Panc1 (cell line): ENCODE results near the gene UFSP2. TPM values are rescaled to one million over a fixed set of nuclear protein-coding genes. Genes with fewer than 3 reads are reported as not detected.
A peak's percentile ranks its signal among the peaks of the same experiment; 100 is the strongest.

Source experiments
- ATAC-seq: fragments of 200-7000 bp; cut with Tn5 transposase; 2 replicates; pipeline ENCODE4 v1.9.1; 2020; ENCODE audit warnings: mild to moderate bottlenecking, moderate library complexity
- Bru-seq: library from RNA; stranded (reverse); fragments of 400-500 nt; gene quantifications from one replicate; lab custom pipeline; 2021; lab: Mats Ljungman, UMichigan
- BruChase-seq, 2 experiments: library from RNA; stranded (reverse); fragments of 400-500 nt; gene quantifications; one replicate each; lab custom pipeline; 2021; lab: Mats Ljungman, UMichigan
- BruUV-seq: library from RNA; stranded (reverse); fragments of 400-500 nt; replicated peaks from 2 replicates; lab custom pipeline; 2021; lab: Mats Ljungman, UMichigan
- CTCF ChIA-PET: fragments of 300-600 bp; sonication (Branson Sonifier 250); formaldehyde crosslinking; loops from one replicate; lab custom pipeline; 2022; ENCODE audit warnings: antibody characterized with exemption; lab: Charles Lee
- POLR2A ChIA-PET: fragments of 300-600 bp; sonication (Branson Sonifier 250); formaldehyde crosslinking; loops from one replicate; lab custom pipeline; 2022; ENCODE audit warnings: antibody characterized with exemption; lab: Charles Lee
- DNase-seq: peaks from one replicate; pipeline ENCODE4 v3.0.0-alpha.2; 2010; ENCODE audit warnings: low read depth, low spot score
- H3K27ac ChIP-seq: 2 replicates; pipeline ENCODE4 v1.5.1; 2011; ENCODE audit warnings: mild to moderate bottlenecking, low read length, inconsistent platforms
- H3K27me3 ChIP-seq: fragments of 200-500 bp; sonication (Bioruptor generic); 2 replicates; pipeline ENCODE4 v1.6.0; 2014; ENCODE audit warnings: low read length, inconsistent platforms; ENCODE audit not compliant: control insufficient read depth, insufficient read depth
- H3K36me3 ChIP-seq: fragments of 200-500 bp; sonication (Bioruptor generic); 2 replicates; pipeline ENCODE4 v1.5.1; 2014; ENCODE audit warnings: inconsistent platforms, mild to moderate bottlenecking, low read length, moderate library complexity; ENCODE audit not compliant: control insufficient read depth, insufficient read depth
- H3K4me1 ChIP-seq: 2 replicates; pipeline ENCODE4 v1.5.1; 2011; ENCODE audit warnings: inconsistent platforms, mild to moderate bottlenecking, low read length, moderate library complexity; ENCODE audit not compliant: control insufficient read depth, insufficient read depth
- H3K4me3 ChIP-seq, 2 experiments: 2 replicates each; pipeline ENCODE4 v1.5.1; 2011 to 2012; ENCODE audit warnings: low read depth in 2 of 2, low read length in 2 of 2, mild to moderate bottlenecking in 2 of 2, inconsistent platforms in 1 of 2, moderate library complexity in 1 of 2
- H3K9me3 ChIP-seq: fragments of 200-500 bp; sonication (Bioruptor generic); 2 replicates; pipeline ENCODE4 v1.5.1; 2014; ENCODE audit warnings: low read depth, mild to moderate bottlenecking, inconsistent platforms, low read length, moderate library complexity; ENCODE audit not compliant: control insufficient read depth, insufficient read depth
- CTCF ChIP-seq: fragments of 450-650 bp; IDR thresholded peaks from 2 replicates; pipeline ENCODE4 v1.5.1; 2017; ENCODE audit warnings: mild to moderate bottlenecking
- POLR2AphosphoS5 ChIP-seq: IDR thresholded peaks from 2 replicates; pipeline ENCODE4 v1.6.1; 2012; ENCODE audit warnings: mild to moderate bottlenecking, low read depth, low read length, moderate library complexity
- REST ChIP-seq, 2 experiments: IDR thresholded peaks; 2 replicates each; pipeline ENCODE4 v1.6.1; 2011 to 2012; ENCODE audit warnings: low read depth in 2 of 2, control low read depth in 1 of 2, low read length in 1 of 2, mild to moderate bottlenecking in 1 of 2, moderate library complexity in 1 of 2; ENCODE audit not compliant: insufficient read depth in 1 of 2
- SIN3A ChIP-seq: IDR thresholded peaks from 2 replicates; pipeline ENCODE4 v1.6.1; 2012; ENCODE audit warnings: low read depth, mild to moderate bottlenecking, low read length, moderate library complexity, borderline replicate concordance; ENCODE audit not compliant: insufficient read depth
- TCF7L2 ChIP-seq: IDR thresholded peaks from 2 replicates; pipeline ENCODE4 v1.6.1; 2011; ENCODE audit warnings: mild to moderate bottlenecking, low read depth, low read length, inconsistent platforms
- in situ Hi-C: cut with HindIII; loops from 2 replicates; pipeline ENCODE4 v1.10.0; 2016; ENCODE audit warnings: low sequenced_read_pairs, low pct_unique_long_range_greater_than_20kb
- intact Hi-C: fragments of 100-400 bp; cut with micrococcal nuclease; formaldehyde crosslinking; loops from one replicate; pipeline ENCODE4 v1.10.0; 2022; ENCODE audit not compliant: unreplicated experiment
- long read RNA-seq: library from polyadenylated mRNA; unstranded; transcript quantifications from one replicate; pipeline ENCODE4 v2.0.0, GENCODE V29; 2021; ENCODE audit not compliant: unreplicated experiment
- polyA plus RNA-seq: library from polyadenylated mRNA; unstranded; fragments of >200 nt; gene quantifications from one replicate; pipeline ENCODE4 v1.2.1, GENCODE V29; 2012; ENCODE audit warnings: missing spikeins; ENCODE audit not compliant: insufficient read length
- total RNA-seq: library from RNA; stranded (reverse); gene quantifications from one replicate; pipeline ENCODE4 v1.2.1, GENCODE V29; 2021; ENCODE audit not compliant: unreplicated experiment

UFSP2 gene
- 17.0 TPM for total RNA-seq
- 12.3 TPM for polyA plus RNA-seq
- percentile 61 among the genes with signal in this experiment for Bru-seq, nascent RNA
- percentile 52 among the genes with signal in this experiment for BruChase-seq, experiment 1, labeled RNA remaining after a 2-hour chase
- BruChase-seq, experiment 2, labeled RNA remaining after a 6-hour chase, result percentile 58 among the genes with signal in this experiment
- long read RNA-seq, transcript UFSP2-201 (12 exons, 1,630 nt), result major isoform, 19 of 26 reads
- long read RNA-seq, partial matches to known transcripts, result 3 of 26 reads
- long read RNA-seq, other reads (novel, unspliced or antisense), result 3 of 26 reads

GRCh38 chr4:185425647-185426352 lies at the start of gene UFSP2:
Gene UFSP2, minus strand, starts transcription at chr4:185425964. Its CDS starts 96 bp downstream, at chr4:185425868.
- H3K27me3 ChIP-seq, result no peaks in the 10 kb centered on the region

GRCh38 chr4:185473247-185473646 lies 47.5 kb upstream of the UFSP2 start:
- intact Hi-C loops (loop anchor here (5.0 kb wide), 1 partner anchor 124 kb away; no protein-coding TSS in a partner anchor), in situ Hi-C loops (no loop called here)
- Histone ChIP-seq H3K27ac (no peak overlapping the region), H3K4me3 (no peak overlapping the region), H3K36me3 (no peaks in the 10 kb centered on the region; the same call in 1 of the 2 replicates), H3K9me3 (no peaks in the 10 kb centered on the region), H3K4me1 (no peaks in the 10 kb centered on the region), H3K27me3 (peaks cover 3% of the 10 kb centered on the region; the same call in 1 of the 2 replicates)
- ATAC-seq (no peak), DNase-seq (no peak)
- CTCF ChIA-PET, result no interaction called here
- BruUV-seq, result no TSS peak
- TF ChIP-seq REST (IDR thresholded peaks at IDR 0.05; ENCODE audit: insufficient read depth in 1 of 2, low read depth in 2 of 2, low read length in 1 of 2) (no peak), CTCF (no peak), POLR2AphosphoS5 (no peak), TCF7L2 (no peak), SIN3A (no peak)
- POLR2A ChIA-PET, result no interaction called here

More at GRCh38 chr4:185425647-185426352, at the start of gene UFSP2:
- peak; percentile 98 for ATAC-seq
- Histone ChIP-seq H3K9me3 (no peaks in the 10 kb centered on the region), H3K4me3 (peak within 1 kb of the TSS; percentile 79 to 91), H3K4me1 (no peaks in the 10 kb centered on the region; the same call in 1 of the 2 replicates), H3K36me3 (no peaks in the 10 kb centered on the region; the same call in 1 of the 2 replicates), H3K27ac (peak within 1 kb of the TSS; percentile 85)
- ChIA-PET POLR2A (interaction anchor here (0.6 kb wide), 1 partner anchor 766 kb away, joined by 3 read pairs; the partner anchor contains the start of gene CYP4V2), CTCF (interaction anchor here (0.6 kb wide), 1 partner anchor 188 kb away, joined by 5 read pairs; no protein-coding TSS in a partner anchor)
- peak; percentile 67 for DNase-seq
- intact Hi-C loops, result no loop called here
- in situ Hi-C loops, result no loop called here
- peak; percentile 68; the same call in 1 of the 2 replicates for TF ChIP-seq SIN3A
- TF ChIP-seq TCF7L2, result 0 out of 2 replicates have a peak, but pooled peaks have one; percentile 32
- TF ChIP-seq REST (IDR thresholded peaks at IDR 0.05; ENCODE audit: insufficient read depth in 1 of 2, low read depth in 2 of 2, low read length in 1 of 2), result no peak
- no TSS peak for BruUV-seq
